SH-SY5Y (cell line): Measurements from ENCODE around the gene S100A3.

Source experiments
- GATA2 ChIP-seq: IDR thresholded peaks from 2 replicates; pipeline ENCODE4 v1.6.1; 2011; ENCODE audit warnings: mild to moderate bottlenecking, low read depth, low read length
- GATA3 ChIP-seq: IDR thresholded peaks from 2 replicates; pipeline ENCODE4 v1.6.1; 2011; ENCODE audit warnings: low read depth, mild to moderate bottlenecking, low read length, moderate library complexity

DNA sequence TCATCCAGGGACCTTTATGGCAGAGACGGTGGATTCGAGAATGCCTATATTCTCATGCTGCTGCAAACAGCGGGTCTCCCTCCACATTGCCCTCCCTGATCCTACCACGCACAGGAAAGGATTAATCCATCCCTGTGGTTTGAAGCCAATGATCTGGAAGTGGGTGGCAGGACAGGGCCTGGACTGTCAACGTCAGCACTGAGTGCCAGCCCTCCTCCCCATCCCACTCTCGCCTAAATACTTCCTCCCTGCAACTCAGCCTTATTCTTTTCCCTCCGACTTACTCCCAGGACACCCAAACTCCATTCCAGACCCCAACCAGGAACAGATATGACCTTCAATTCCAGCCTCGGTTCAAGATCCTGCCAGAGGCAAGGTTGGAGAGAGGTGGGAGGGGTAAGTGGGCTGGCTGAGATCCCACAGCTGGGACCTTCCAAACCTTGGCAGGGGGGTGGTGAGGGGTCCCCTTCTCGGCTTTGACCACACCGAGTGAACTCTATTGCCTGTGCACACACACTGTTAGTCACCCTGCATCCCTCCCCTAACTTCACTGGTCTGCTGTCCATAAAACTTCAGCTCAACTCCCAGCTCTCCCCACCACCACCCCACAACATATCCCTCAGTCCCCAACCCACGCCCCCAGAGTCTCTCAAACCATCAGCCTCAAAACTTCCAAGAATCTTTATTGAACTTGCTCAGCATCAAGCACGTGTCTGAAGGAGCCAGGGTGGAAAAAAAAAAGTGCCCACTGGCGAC is 5.9 kb downstream of the S100A3 start:
- TF ChIP-seq GATA3 (no peak), GATA2 (no peak)
